ENCODE results near the gene RANBP9. TPM values are rescaled to one million over a fixed set of nuclear protein-coding genes. Genes with fewer than 3 reads are reported as not detected.

The RANBP9 gene
- total RNA-seq, 4 donors from 2014 or later = 28.8 to 35.6 (median 32.3) TPM

- DNase-seq (ENCODE audit: low spot score) (no peak), ATAC-seq (ENCODE audit: low FRiP score) (no peak)
- no peak for TF ChIP-seq CTCF (IDR thresholded peaks at IDR 0.05)
Measured at GRCh38 chr6:13724182-13724581, 12.5 kb upstream of the RANBP9 start.

GRCh38 chr6:13722880-13723279, 11.2 kb upstream of the RANBP9 start:
- no peak for TF ChIP-seq CTCF (IDR thresholded peaks at IDR 0.05)
- ATAC-seq (ENCODE audit: low FRiP score) (no peak), DNase-seq (ENCODE audit: low spot score) (no peak)

GRCh38 chr6:13718123-13718458, 6.5 kb upstream of the RANBP9 start:
- no peak for TF ChIP-seq CTCF (IDR thresholded peaks at IDR 0.05)
- DNase-seq (ENCODE audit: low spot score) (no peak), ATAC-seq (ENCODE audit: low FRiP score) (no peak)

GRCh38 chr6:13716955-13717295, 5.3 kb upstream of the RANBP9 start:
- no peak for TF ChIP-seq CTCF (IDR thresholded peaks at IDR 0.05)
- ATAC-seq (ENCODE audit: low FRiP score) = no peak
- no peak for DNase-seq (ENCODE audit: low spot score)

- TF ChIP-seq CTCF (IDR thresholded peaks at IDR 0.05) = no peak
- DNase-seq (ENCODE audit: low spot score) = no peak
Measured at GRCh38 chr6:13716225-13716954, 4.8 kb upstream of the RANBP9 start.

GRCh38 chr6:13715444-13715883, 3.8 kb upstream of the RANBP9 start:
- TF ChIP-seq CTCF (IDR thresholded peaks at IDR 0.05) = no peak
- ATAC-seq (ENCODE audit: low FRiP score) = no peak
- DNase-seq (ENCODE audit: low spot score) = no peak

More at GRCh38 chr6:13716225-13716954, 4.8 kb upstream of the RANBP9 start:
- no peak for ATAC-seq (ENCODE audit: low FRiP score)

GRCh38 chr6:13712599-13712898, 914 bp upstream of the RANBP9 start:
- DNase-seq (ENCODE audit: low spot score) (no peak), ATAC-seq (ENCODE audit: low FRiP score) (no peak)
- no peak for TF ChIP-seq CTCF (IDR thresholded peaks at IDR 0.05)

Data from omental fat pad (tissue), 4 donors.